HEK293 (cell line): ENCODE results near the gene MIGA1.

Experiments used
- CTCF ChIP-seq: fragments of 450-650 bp; formaldehyde crosslinking; IDR thresholded peaks from 2 replicates; pipeline ENCODE4 v1.5.1; 2016; ENCODE audit warnings: missing biosample characterization, missing genetic modification characterization
- ELK4 ChIP-seq: IDR thresholded peaks from 2 replicates; pipeline ENCODE4 v1.6.1; 2011; ENCODE audit warnings: mild to moderate bottlenecking, low read depth, low read length, borderline replicate concordance
- IKZF3 ChIP-seq: fragments of 450-650 bp; IDR thresholded peaks from 2 replicates; pipeline ENCODE4 v1.5.0; 2018; ENCODE audit warnings: missing biosample characterization, mild to moderate bottlenecking, missing genetic modification characterization, moderate library complexity
- ZFP69B ChIP-seq: fragments of 450-650 bp; formaldehyde crosslinking; IDR thresholded peaks from 2 replicates; pipeline ENCODE4 v1.5.1; 2016; ENCODE audit warnings: missing biosample characterization, missing genetic modification characterization
- ZNF16 ChIP-seq: fragments of 450-650 bp; formaldehyde crosslinking; IDR thresholded peaks from 2 replicates; pipeline ENCODE4 v1.5.1; 2016; ENCODE audit warnings: low read depth, missing biosample characterization, missing genetic modification characterization
- ZNF292 ChIP-seq: fragments of 450-650 bp; formaldehyde crosslinking; IDR thresholded peaks from 2 replicates; pipeline ENCODE4 v1.5.1; 2016; ENCODE audit warnings: low read depth, missing biosample characterization, missing genetic modification characterization, borderline replicate concordance
- ZNF324 ChIP-seq: fragments of 450-650 bp; formaldehyde crosslinking; IDR thresholded peaks from 2 replicates; pipeline ENCODE4 v1.5.1; 2016; ENCODE audit warnings: missing biosample characterization, missing genetic modification characterization
- ZNF426 ChIP-seq: fragments of 450-650 bp; formaldehyde crosslinking; IDR thresholded peaks from 2 replicates; pipeline ENCODE4 v1.5.1; 2017; ENCODE audit warnings: missing biosample characterization, missing genetic modification characterization, mild to moderate bottlenecking, inconsistent platforms, moderate library complexity
- ZNF660 ChIP-seq: fragments of 450-650 bp; IDR thresholded peaks from 2 replicates; pipeline ENCODE4 v1.5.1; 2018; ENCODE audit warnings: missing biosample characterization, mild to moderate bottlenecking, missing genetic modification characterization
- TF ChIP-seq, protein P1 (sequence below): fragments of 450-650 bp; formaldehyde crosslinking; IDR thresholded peaks from 2 replicates; pipeline ENCODE4 v1.5.1; 2017; ENCODE audit warnings: missing biosample characterization, mild to moderate bottlenecking, missing genetic modification characterization, moderate library complexity

DNA sequence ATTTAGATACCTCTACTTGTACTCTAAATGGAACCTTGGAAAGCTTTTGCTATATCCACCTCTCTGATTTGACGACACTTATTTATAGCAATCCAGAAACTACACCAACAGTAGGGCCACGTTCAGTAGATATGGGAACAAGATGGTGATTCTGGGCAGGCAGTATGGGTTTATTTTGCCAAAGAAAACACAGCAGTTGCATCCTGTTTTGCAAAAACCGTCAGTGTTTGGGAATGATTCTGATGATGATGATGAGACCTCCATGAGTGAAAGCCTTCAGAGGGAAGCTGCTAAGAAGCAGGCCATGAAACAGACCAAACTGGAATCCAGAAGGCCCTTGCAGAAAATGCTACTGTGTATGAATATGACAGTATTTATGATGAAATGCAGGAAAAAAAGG is 67.5 kb downstream of the MIGA1 start:
- TF ChIP-seq CTCF (tag by site-specific recombination): no peak
- no peak for TF ChIP-seq ZNF16 (tag by site-specific recombination)
- no peak for TF ChIP-seq ELK4
- no peak for TF ChIP-seq ZNF292 (tag by site-specific recombination)
- no peak for TF ChIP-seq ZNF324
- TF ChIP-seq ZNF660 (tag by site-specific recombination): no peak
- TF ChIP-seq, protein P1, sequence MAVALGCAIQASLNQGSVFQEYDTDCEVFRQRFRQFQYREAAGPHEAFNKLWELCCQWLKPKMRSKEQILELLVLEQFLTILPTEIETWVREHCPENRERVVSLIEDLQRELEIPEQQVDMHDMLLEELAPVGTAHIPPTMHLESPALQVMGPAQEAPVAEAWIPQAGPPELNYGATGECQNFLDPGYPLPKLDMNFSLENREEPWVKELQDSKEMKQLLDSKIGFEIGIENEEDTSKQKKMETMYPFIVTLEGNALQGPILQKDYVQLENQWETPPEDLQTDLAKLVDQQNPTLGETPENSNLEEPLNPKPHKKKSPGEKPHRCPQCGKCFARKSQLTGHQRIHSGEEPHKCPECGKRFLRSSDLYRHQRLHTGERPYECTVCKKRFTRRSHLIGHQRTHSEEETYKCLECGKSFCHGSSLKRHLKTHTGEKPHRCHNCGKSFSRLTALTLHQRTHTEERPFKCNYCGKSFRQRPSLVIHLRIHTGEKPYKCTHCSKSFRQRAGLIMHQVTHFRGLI (tag by site-specific recombination): no peak
- TF ChIP-seq ZFP69B: no peak
- TF ChIP-seq IKZF3 (tag by site-specific recombination): no peak
- no peak for TF ChIP-seq ZNF426
